NCI-H1930 (cell line): ENCODE data around the gene AMPD3.

Experiments used
- DNase-seq, 2 experiments: peaks; one replicate each; lab custom pipeline; 2025; lab: John Stamatoyannopoulos, UW

The AMPD3 gene

DNA sequence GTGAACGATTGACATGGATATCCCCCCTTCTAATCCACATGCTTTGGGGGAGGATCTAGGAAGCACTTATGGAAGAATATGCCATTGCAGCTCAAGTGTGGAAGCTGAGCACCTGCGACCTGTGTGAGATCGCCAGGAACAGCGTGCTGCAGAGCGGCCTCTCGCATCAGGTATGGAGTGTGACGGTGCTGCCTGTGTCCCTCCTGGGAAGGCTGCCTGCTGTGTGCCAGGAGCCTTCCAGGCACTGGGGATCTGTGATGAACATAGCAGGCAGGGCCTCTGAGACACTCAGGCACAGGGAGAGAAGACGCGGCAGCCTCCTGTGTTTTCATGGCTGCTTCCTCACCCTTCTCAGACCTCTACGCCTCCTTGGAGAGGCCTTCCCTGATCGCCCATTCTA is 49.4 kb downstream of the AMPD3 start:
- no peak for DNase-seq

- DNase-seq: no peak
Observed at GRCh38 chr11:10505278-10506007, 50.4 kb downstream of the AMPD3 start.

DNA sequence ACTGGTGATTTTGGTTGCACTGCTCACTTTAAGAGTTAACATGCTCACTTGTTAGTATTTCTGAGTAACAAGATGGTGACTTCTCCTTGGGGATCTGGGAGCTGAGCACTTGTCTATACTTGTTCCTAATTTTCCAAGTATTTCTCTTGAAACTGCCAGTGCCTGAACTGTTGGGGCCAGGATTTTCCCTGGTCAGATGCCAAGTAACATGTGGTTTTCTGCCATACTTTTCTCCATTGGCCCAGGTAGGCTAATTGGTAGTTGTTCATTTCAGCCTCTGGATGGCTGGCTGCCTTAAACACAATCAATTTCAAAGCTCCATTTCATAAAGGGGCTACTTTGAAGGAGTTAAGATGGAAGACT is 50.9 kb downstream of the AMPD3 start:
- DNase-seq: no peak

DNA sequence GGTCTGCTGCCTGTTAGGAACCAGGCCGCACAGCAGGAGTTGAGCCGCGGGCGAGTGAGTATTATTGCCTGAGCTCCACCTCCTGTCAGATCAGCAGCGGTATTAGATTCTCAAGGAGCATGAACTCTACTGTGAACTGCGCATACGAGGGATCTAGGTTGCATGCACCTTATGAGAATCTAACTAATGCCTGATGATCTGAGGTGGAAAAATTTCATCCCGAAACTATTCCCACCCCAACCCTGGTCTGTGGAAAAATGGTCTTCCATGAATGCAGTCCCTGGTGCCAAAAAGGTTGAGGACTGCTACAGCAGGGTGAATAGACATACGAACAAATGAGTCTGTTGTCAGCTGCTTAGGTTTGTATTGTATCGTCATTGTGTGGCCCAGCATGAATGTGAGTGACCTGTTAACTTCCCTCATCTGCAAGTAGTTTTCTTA is 56.1 kb downstream of the AMPD3 start:
- DNase-seq: no peak

DNA sequence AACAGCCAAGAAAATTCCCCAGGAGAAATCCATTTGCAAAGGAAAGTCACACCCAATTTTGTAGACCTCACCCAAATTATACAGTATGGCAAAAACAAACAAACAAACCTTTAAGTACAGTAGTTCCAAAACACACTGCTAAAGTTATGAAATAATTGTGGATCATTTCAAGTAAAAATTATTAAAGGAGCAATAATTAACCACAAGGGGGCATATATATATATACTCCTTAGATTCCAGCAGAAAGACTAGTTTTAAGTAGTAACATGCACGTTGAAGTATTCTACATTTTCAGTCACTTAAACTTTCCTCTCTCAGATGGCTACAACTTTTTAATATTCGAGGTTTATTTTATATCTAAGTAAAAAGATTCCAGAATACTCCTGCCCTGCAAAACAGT is 59.1 kb downstream of the AMPD3 start:
- no peak for DNase-seq

GRCh38 chr11:10514709-10515108 is 59.6 kb downstream of the AMPD3 start:
- no peak for DNase-seq

DNA sequence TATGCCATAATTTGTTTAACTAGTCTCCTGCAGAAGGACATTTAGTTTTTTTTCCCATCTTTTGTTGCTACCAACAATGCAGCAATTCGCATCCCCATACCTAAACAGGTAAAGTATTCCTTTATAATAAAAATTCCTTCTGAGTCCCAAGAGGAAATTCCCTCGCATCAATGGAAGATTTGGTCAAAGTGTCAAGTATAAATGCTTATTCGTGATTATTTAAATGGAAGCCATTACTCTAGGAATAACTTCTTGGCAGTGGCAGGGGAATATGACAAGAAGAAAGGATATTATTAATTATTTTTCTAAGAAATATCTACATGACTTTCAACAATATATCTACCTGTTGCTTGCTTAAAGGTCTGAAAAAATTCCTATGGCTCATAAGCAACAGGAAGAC is 60.4 kb downstream of the AMPD3 start:
- DNase-seq: no peak

DNA sequence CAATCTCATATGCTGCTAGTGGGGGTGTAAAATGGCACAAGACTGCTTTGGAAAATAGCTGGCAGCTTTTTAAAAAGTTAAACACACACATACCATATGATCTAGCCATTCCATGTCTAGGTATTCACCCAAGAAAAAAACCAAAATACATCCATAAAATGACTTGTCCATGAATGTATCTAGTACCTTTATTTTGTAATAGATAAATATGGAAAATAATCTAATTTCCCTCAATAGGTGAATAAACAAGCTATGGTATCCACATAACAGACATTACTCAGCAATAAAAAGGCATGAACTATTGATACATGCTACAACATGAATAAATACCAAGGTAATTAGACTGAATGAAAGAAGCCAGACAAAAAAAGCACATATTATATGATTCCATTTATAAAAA is 63.1 kb downstream of the AMPD3 start:
- DNase-seq: no peak

- no peak for DNase-seq
Observed at GRCh38 chr11:10518891-10519290, 63.8 kb downstream of the AMPD3 start.

DNA sequence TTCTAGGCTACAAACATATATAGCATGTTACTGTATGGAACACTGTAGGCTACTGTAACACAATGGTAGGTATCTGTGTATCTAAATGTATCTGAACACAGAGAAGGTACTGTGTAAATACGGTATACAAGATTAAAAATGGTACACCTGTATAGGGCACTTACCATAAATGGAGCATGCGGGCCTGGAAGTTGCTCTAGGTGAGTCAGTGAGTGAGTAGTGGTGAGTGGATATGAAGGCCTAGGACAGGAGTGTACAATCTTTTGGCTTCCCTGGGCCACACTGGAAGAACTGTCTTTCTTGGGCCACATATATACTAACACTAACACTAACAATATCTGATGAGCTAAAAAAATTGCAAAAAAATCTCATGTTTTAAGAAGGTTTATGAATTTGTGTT is 64.6 kb downstream of the AMPD3 start:
- no peak for DNase-seq

DNA sequence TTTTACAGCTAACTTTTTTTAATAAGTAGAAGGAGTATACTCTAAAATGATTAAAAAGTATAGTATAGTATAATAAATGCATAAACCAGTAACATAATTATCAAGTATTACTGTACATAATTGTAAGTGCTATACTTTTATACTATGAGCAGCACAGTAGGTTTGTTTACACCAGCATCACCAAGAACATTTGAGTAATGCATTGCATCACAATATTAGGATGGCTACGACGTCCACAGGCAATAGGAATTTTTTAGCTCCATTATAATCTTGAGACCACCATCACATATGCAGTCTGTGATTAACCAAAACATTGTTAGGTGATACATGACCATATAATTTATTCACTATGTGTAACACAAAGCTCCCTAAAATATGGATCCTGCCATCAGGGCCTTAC is 65.5 kb downstream of the AMPD3 start:
- DNase-seq: no peak

DNA sequence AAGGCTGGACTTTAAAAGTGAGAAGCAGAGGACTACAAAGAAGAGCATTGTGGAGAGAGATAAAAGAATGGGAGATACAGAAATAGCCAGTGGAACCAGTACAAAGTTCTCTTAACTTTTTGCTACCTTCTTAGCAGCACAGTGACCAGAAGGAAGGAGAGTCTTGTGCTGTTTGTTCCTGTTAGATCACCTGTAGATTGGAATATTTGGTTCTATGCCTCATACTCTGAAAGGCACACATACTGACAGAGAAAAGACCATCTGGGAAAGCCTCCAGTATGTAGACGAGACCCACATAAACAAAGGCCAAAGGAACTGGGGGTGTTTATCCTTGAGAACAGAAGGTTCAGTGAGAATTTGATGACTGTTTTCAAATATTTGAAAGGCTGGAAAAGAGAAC is 67.2 kb downstream of the AMPD3 start:
- no peak for DNase-seq

DNA sequence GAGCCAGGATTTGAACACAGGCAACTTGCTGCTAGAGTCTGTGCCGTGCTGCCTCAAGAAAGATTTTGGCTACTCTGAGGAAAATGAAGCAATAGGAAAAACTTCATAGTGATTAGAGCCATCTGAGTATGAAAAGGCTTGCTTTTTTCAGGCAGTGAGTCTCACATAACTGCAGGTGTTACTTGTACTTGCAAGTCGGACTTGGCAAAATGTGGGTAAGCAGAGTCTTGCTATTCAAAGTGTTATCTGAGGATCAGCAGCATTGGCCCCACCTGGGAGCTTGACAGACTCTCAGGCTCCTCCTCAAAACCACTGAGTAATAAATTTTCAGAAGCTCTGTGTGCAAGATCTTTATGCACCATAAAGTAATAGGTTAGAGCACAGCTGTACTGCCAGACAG is 67.9 kb downstream of the AMPD3 start:
- no peak for DNase-seq

- DNase-seq: no peak
Observed at GRCh38 chr11:10524471-10524870, 69.4 kb downstream of the AMPD3 start.

DNA sequence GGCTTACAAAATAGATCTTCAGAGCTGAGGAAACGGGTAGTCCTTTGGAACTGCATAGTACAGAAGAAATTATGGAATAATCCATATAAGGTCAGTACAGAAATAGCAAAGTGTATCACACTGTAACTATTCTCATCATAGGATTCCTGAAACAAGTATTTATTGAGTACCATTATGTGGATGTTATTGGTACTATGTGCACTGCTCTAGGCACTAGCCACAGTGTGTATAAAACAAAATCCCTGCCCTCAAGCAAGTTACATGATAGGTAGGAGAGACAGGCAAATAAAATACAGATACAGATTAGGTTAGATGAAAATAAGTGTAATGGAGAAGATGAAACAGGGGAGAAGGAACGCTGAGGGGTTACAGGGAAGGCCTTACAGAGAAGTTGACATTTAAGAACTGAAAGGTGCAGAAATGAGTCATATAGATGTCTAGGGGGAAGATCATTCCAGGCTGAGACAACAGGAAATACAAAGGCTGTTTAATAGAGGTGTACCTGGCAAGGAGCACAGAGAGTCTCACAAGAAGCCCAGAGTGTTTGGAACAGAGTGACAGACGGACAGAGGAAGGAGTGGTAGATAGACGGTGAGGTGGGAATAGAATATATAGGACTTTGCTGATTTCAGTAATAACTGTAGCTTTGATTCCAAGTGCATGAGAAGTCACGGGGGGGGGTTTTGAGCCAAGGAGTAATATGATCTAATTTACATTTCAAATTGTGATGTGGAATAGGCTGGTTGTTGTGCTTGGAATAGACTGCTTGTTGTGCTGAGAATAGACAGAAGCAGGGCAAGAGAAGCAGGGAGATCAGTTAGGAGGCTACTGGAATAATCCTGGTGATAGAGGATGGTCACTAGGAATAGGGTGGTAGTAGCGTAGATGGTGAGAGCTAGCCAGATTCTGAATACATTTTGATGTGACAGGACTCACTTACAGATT is 72.2 kb downstream of the AMPD3 start:
- DNase-seq: no peak

- DNase-seq: no peak
Observed at GRCh38 chr11:10528121-10528520, 73.1 kb downstream of the AMPD3 start.

GRCh38 chr11:10529279-10529678 is 74.2 kb downstream of the AMPD3 start:
- no peak for DNase-seq

- DNase-seq: no peak
Observed at GRCh38 chr11:10532526-10532925, 77.5 kb downstream of the AMPD3 start.

- DNase-seq: no peak
Observed at GRCh38 chr11:10533323-10533722, 78.3 kb downstream of the AMPD3 start.

DNA sequence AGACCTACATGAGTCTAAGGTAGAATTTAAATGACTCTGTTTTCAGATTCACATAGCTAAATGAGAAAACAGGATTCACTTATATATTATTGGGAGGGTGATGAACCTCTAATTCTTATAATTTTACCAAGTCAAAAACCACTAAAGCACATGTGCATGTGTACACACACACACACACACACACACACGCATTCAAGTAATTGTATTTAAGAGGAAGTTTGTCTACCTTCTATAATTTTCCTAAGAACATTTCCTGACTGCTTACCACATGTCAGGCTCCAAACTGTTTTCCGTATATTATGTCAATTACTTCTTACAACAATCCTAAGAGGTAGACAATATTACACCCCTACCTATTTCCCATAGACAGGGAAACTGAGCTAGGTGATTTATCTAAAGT is 79.3 kb downstream of the AMPD3 start:
- no peak for DNase-seq

GRCh38 chr11:10537600-10537999 is 82.5 kb downstream of the AMPD3 start:
- DNase-seq: no peak

- DNase-seq: no peak
Observed at GRCh38 chr11:10538924-10539323, 83.9 kb downstream of the AMPD3 start.

DNA sequence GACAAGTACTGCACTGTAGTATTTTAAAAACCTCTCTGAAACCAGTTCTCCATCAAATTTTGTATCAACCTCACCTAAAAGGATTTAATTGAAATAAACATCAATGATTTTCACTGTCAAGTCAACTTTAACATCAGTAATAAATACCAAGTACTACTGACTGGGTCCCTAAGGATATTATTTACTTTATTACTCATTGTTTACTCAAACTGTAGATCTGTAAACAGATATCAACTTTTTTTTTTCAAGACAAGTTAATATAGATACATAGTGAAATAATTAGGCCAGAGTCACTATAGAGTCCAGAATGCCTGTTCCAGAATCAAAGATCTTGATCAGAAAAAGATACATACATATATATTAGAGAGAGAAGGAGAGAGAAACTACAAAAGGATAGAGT is 84.3 kb downstream of the AMPD3 start:
- DNase-seq: no peak
